Activated CD8-positive, alpha-beta T cell treated with anti-CD3 and anti-CD28 coated beads for 36 hours (primary cell): ENCODE results near the gene GTF2IRD1. TPM values are rescaled to one million over a fixed set of nuclear protein-coding genes. Genes with fewer than 3 reads are reported as not detected.
"Not testable (repeated sequence)": the region's sequence is repeated elsewhere in the genome, so short reads cannot be mapped to it uniquely, and the experiment has no call there.

Experiments used
- ATAC-seq: fragments of 200-7000 bp; cut with Tn5 transposase; one replicate; pipeline ENCODE4 v1.10.0; 2021; ENCODE audit warnings: mild to moderate bottlenecking, moderate library complexity
- CTCF ChIA-PET: fragments of 350-600 bp; sonication (Branson Sonifier 250); formaldehyde crosslinking; loops from one replicate; lab custom pipeline; 2021; ENCODE audit warnings: antibody characterized with exemption; lab: Charles Lee
- POLR2A ChIA-PET: fragments of 350-600 bp; sonication (Branson Sonifier 250); formaldehyde crosslinking; loops from one replicate; lab custom pipeline; 2021; ENCODE audit warnings: antibody characterized with exemption; lab: Charles Lee
- DNase-seq: peaks from one replicate; pipeline ENCODE4 v3.0.0-alpha.2; 2020
- H3K27ac Mint-ChIP-seq: one replicate; pipeline ENCODE4 v1.8.0; 2021; ENCODE audit warnings: mild to moderate bottlenecking, mixed read lengths
- H3K27me3 Mint-ChIP-seq: one replicate; pipeline ENCODE4 v1.8.0; 2021; ENCODE audit warnings: mixed read lengths
- H3K36me3 Mint-ChIP-seq: one replicate; pipeline ENCODE4 v1.8.0; 2021; ENCODE audit warnings: low read depth, mixed read lengths
- H3K4me1 Mint-ChIP-seq: one replicate; pipeline ENCODE4 v1.8.0; 2021; ENCODE audit warnings: low read depth, mixed read lengths
- H3K4me3 Mint-ChIP-seq: one replicate; pipeline ENCODE4 v1.8.0; 2021; ENCODE audit warnings: mild to moderate bottlenecking, moderate library complexity, mixed read lengths
- H3K9me3 Mint-ChIP-seq: one replicate; pipeline ENCODE4 v1.8.0; 2021; ENCODE audit warnings: mixed read lengths
- intact Hi-C: fragments of 100-400 bp; cut with micrococcal nuclease; formaldehyde crosslinking; loops from one replicate; pipeline ENCODE4 v1.10.0; 2022
- total RNA-seq, 2 experiments: library from RNA; stranded (reverse); gene quantifications; one replicate each; pipeline ENCODE4 v1.2.3, GENCODE V29; 2021
- TF ChIP-seq, protein P1 (sequence below): fragments of 200-600 bp; IDR thresholded peaks from one replicate; pipeline ENCODE4 v1.8.0; 2022; ENCODE audit warnings: antibody characterized with exemption, mild to moderate bottlenecking

GTF2IRD1 gene
- total RNA-seq, 2 experiments from 2014 or later: 1.2 to 1.4 TPM

DNA sequence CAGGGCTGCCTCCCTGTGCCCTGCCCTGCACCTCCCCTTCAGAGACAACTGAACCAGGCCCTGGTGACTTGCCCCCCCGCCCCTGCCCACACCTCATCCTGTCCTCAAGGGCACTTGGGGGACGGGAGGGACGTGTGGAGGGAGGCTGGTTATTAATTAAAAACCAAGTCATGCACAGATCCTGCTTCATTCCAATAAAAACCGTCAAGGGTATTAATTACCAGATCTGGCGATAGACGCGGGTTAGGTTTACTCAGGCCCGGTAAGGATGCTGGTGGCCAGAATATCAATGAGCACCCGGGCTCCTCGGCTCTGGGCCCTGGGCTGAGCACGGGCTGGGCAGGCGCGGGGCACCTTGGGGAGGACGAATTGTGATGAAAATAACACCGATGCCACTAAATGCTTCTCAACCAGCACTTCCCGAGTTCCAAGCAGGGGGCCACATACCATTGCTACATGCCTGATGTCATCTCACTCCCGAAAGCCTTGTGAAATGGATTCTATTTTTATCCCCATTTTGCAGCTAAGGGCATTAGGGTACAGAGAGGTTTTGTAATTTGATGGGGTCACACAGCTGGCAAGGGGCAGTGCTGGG lies 24.5 kb upstream of the GTF2IRD1 start:
- Mint-ChIP-seq H3K4me1 (no peaks in the 10 kb centered on the region), H3K27me3 (no peaks in the 10 kb centered on the region), H3K4me3 (no peak overlapping the region), H3K36me3 (no peaks in the 10 kb centered on the region), H3K9me3 (no peaks in the 10 kb centered on the region), H3K27ac (no peak overlapping the region)
- DNase-seq: no peak
- TF ChIP-seq, protein P1, sequence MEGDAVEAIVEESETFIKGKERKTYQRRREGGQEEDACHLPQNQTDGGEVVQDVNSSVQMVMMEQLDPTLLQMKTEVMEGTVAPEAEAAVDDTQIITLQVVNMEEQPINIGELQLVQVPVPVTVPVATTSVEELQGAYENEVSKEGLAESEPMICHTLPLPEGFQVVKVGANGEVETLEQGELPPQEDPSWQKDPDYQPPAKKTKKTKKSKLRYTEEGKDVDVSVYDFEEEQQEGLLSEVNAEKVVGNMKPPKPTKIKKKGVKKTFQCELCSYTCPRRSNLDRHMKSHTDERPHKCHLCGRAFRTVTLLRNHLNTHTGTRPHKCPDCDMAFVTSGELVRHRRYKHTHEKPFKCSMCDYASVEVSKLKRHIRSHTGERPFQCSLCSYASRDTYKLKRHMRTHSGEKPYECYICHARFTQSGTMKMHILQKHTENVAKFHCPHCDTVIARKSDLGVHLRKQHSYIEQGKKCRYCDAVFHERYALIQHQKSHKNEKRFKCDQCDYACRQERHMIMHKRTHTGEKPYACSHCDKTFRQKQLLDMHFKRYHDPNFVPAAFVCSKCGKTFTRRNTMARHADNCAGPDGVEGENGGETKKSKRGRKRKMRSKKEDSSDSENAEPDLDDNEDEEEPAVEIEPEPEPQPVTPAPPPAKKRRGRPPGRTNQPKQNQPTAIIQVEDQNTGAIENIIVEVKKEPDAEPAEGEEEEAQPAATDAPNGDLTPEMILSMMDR: no peak
- ChIA-PET POLR2A (no interaction called here), CTCF (no interaction called here)
- intact Hi-C loops: no loop called here
- no peak for ATAC-seq

DNA sequence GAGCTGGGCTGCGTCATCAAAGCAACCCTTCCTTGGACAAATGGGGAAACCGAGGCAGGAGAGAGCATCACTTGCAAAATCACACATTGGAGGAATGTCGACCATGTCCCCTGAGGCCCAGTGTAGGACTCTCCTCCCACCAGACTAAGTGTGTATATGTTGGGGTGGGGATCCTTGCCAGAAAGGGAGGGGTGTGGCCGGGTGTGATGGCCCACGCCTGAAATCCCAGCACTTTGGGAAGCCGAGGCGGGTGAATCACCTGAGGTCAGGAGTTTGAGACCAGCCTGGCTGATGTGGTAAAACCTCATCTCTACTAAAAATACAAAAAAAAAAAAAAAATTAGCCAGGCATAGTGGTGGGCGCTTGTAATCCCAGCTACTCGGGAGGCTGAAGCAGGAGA lies 23.3 kb upstream of the GTF2IRD1 start:
- H3K4me1 Mint-ChIP-seq, H3K27me3 Mint-ChIP-seq, H3K4me3 Mint-ChIP-seq, ATAC-seq, H3K27ac Mint-ChIP-seq, CTCF ChIA-PET, H3K9me3 Mint-ChIP-seq, DNase-seq, H3K36me3 Mint-ChIP-seq, intact Hi-C loops, POLR2A ChIA-PET: not testable (repeated sequence)

DNA sequence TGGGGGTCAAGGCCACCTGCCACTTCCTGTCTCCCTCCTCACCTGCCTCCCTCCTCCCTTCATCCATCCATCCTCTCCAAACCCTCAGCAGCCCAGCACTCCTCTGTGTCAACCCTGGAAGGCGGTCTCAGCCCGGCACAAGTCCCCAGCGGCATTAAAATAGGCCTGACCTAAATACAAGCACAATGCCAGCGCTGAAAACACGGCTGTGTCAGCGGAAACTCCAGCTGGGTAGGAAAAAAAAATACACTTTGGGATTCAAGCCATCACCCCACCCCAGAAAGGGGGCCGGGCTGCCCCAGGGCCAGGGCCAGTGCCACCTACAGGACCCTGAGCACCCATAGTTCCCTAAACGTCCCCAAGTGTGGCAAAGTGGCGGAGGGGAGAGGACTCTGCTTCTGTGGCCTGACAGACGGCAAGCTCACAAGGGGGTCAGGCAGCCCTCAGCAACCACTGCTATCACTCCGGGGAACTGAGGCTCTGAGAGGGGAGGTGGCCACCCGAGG lies 22.7 kb upstream of the GTF2IRD1 start:
- H3K27ac Mint-ChIP-seq: no peak overlapping the region
- intact Hi-C loops: no loop called here
- ChIA-PET POLR2A (no interaction called here), CTCF (interaction anchor here (0.7 kb wide), 1 partner anchor 13 kb away, joined by 3 read pairs; no protein-coding TSS in a partner anchor)
- TF ChIP-seq, protein P1: no peak
- no peaks in the 10 kb centered on the region for H3K36me3 Mint-ChIP-seq
- H3K27me3 Mint-ChIP-seq: no peaks in the 10 kb centered on the region
- ATAC-seq (no peak), DNase-seq (no peak)
- H3K9me3 Mint-ChIP-seq: no peaks in the 10 kb centered on the region
- no peak overlapping the region for H3K4me3 Mint-ChIP-seq
- H3K4me1 Mint-ChIP-seq: no peaks in the 10 kb centered on the region

DNA sequence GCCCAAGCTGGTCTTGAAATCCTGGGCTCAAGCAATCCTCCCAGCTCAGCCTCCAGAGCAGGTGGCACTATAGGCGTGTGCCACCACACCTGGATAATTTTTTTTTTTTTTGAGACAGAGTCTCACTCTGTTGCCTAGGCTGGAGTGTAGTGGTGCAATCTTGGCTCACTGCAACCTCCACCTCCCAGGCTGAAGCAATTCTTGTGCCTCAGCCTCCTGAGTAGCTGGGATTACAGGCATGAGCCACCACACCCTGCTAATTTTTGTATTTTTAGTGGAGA lies 16.5 kb upstream of the GTF2IRD1 start:
- H3K4me1 Mint-ChIP-seq, H3K27ac Mint-ChIP-seq, H3K27me3 Mint-ChIP-seq, DNase-seq, intact Hi-C loops, H3K4me3 Mint-ChIP-seq, POLR2A ChIA-PET, ATAC-seq, H3K9me3 Mint-ChIP-seq, H3K36me3 Mint-ChIP-seq, CTCF ChIA-PET: not testable (repeated sequence)

DNA sequence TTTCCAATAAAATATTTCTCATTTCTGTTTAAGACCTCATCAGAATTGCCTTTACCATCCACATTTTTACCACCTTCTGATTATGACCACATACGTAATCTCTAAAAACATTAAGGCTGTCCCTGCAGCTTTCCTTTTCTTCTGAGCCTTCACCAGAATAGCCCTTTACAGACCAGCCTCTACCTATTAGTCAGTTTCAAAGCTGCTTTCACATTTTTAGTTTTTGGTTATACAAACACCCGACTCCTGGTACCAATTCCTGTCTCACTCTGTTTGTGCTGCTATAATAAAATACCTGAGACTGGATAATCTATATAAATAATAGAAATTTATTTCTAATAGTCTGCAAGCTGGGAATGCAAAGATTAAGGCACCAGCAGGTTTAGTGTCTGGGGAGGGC lies 15.4 kb upstream of the GTF2IRD1 start:
- ChIA-PET CTCF (interaction anchor here (0.8 to 1.6 kb wide), 2 partner anchors 9 to 12 kb away, joined by 3 read pairs; no protein-coding TSS in a partner anchor), POLR2A (interaction anchor here (1.0 kb wide), 1 partner anchor 13 kb away, joined by 3 read pairs; no protein-coding TSS in a partner anchor)
- no peak overlapping the region for H3K27ac Mint-ChIP-seq
- H3K4me1 Mint-ChIP-seq: no peaks in the 10 kb centered on the region
- H3K4me3 Mint-ChIP-seq: no peak overlapping the region
- peaks cover 5% of the 10 kb centered on the region for H3K9me3 Mint-ChIP-seq
- no peaks in the 10 kb centered on the region for H3K27me3 Mint-ChIP-seq
- intact Hi-C loops: no loop called here
- DNase-seq: no peak
- no peaks in the 10 kb centered on the region for H3K36me3 Mint-ChIP-seq
- TF ChIP-seq, protein P1: no peak
- ATAC-seq: no peak

DNA sequence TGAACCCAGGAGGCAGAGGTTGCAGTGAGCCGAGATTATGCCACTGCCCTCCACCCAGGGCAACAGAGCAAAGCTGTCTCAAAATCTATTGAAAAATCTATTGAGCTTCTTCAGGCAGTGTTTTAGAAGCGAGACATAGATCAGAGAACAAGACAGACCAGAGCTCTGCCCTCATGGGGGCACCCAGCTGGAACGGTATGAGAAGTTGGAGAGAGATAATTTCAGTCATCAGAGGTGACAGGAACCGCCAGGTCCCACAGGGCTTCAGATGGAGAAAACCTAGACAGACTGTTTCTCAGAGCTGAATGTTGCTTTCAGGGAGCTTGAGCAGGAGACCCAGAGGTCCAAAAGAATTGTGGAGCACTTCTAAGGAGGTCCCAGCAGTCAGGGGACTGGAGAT lies 14.2 kb upstream of the GTF2IRD1 start:
- ATAC-seq (no peak), DNase-seq (no peak)
- TF ChIP-seq, protein P1: no peak
- Mint-ChIP-seq H3K27me3 (no peaks in the 10 kb centered on the region), H3K27ac (no peak overlapping the region), H3K4me3 (no peak overlapping the region), H3K36me3 (no peaks in the 10 kb centered on the region), H3K9me3 (peaks cover 5% of the 10 kb centered on the region), H3K4me1 (no peaks in the 10 kb centered on the region)
- CTCF ChIA-PET: interaction anchor here (0.7 to 1.5 kb wide), 3 partner anchors 10 to 233 kb away, joined by 3 to 6 read pairs (median 4); no protein-coding TSS in a partner anchor
- intact Hi-C loops: no loop called here
- POLR2A ChIA-PET: no interaction called here

DNA sequence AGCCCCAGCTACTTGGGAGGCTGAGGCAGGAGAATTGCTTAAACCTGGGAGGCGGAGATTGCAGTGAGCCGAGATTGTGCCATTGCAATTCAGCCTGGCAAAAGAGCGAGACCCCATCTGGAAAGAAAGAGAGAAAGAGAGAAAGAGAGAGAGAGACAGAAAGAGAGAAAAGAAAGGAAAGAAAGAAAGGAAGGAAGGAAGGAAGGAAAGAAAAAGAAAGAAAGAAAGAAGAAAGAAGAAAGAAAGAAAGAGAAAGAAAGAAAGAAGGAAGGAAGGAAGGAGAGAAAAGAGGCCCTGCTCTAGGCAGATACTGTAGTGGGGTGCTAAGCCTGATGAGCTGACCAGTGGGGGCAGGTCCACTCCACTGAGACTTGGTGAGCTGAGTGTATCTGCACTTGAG lies 13.6 kb upstream of the GTF2IRD1 start:
- H3K4me3 Mint-ChIP-seq, intact Hi-C loops, POLR2A ChIA-PET, H3K36me3 Mint-ChIP-seq, DNase-seq, H3K27ac Mint-ChIP-seq, H3K9me3 Mint-ChIP-seq, H3K4me1 Mint-ChIP-seq, H3K27me3 Mint-ChIP-seq, ATAC-seq: not testable (repeated sequence)
- CTCF ChIA-PET: interaction anchor here (0.7 to 1.5 kb wide), 2 partner anchors 22 to 234 kb away, joined by 3 to 4 read pairs; no protein-coding TSS in a partner anchor
